ENCODE data around the gene KLC3.

GRCh38 chr19:45342911-45343310 is 2.4 kb downstream of the KLC3 start:
- TF ChIP-seq, protein P1, sequence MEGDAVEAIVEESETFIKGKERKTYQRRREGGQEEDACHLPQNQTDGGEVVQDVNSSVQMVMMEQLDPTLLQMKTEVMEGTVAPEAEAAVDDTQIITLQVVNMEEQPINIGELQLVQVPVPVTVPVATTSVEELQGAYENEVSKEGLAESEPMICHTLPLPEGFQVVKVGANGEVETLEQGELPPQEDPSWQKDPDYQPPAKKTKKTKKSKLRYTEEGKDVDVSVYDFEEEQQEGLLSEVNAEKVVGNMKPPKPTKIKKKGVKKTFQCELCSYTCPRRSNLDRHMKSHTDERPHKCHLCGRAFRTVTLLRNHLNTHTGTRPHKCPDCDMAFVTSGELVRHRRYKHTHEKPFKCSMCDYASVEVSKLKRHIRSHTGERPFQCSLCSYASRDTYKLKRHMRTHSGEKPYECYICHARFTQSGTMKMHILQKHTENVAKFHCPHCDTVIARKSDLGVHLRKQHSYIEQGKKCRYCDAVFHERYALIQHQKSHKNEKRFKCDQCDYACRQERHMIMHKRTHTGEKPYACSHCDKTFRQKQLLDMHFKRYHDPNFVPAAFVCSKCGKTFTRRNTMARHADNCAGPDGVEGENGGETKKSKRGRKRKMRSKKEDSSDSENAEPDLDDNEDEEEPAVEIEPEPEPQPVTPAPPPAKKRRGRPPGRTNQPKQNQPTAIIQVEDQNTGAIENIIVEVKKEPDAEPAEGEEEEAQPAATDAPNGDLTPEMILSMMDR (IDR thresholded peaks at IDR 0.05), result no peak
- no peak for TF ChIP-seq ZFX (IDR thresholded peaks at IDR 0.05; ENCODE audit: borderline replicate concordance)
